SK-N-SH (cell line): ENCODE measurements around the gene MED26. TPM values are rescaled to one million over a fixed set of nuclear protein-coding genes. Genes with fewer than 3 reads are reported as not detected.

Experiments used
- CTCF ChIA-PET: fragments of 300-600, 350-600 bp; formaldehyde crosslinking; extraction: SDS; loops from one replicate; lab custom pipeline; 2021; lab: Yijun Ruan, JAX
- POLR2A ChIA-PET: fragments of 350-600 bp; sonication (Branson Sonifier 250); formaldehyde crosslinking; extraction: SDS; loops from one replicate; lab custom pipeline; 2020; ENCODE audit warnings: antibody characterized with exemption, inconsistent platforms; lab: Yijun Ruan, JAX
- DNase-seq: peaks from one replicate; pipeline ENCODE4 v3.0.0; 2012
- H2AFZ ChIP-seq: fragments of 200-600 bp; sonication (generic); 2 replicates; pipeline ENCODE4 v1.8.1; 2016; ENCODE audit warnings: antibody characterized with exemption, mild to moderate bottlenecking, low read depth
- H3F3A ChIP-seq: fragments of 200-600 bp; sonication (generic); replicated peaks from 2 replicates; pipeline ENCODE3; 2016; ENCODE audit warnings: antibody characterized with exemption, mild to moderate bottlenecking; ENCODE audit not compliant: insufficient read depth
- H3K27ac ChIP-seq, 2 experiments: fragments of 200-500 bp in 1 of 2; fragments of 200-600 bp in 1 of 2; sonication (Bioruptor generic) in 1 of 2; sonication (generic), shearing (Covaris generic) in 1 of 2; 2 replicates each; pipeline versions ENCODE4 v1.5.1 to v1.6.1; 2014 to 2016; ENCODE audit warnings: low read depth in 2 of 2, inconsistent platforms in 1 of 2, low read length in 1 of 2, mild to moderate bottlenecking in 1 of 2, mixed read lengths in 1 of 2
- H3K27me3 ChIP-seq: fragments of 200-600 bp; sonication (generic), shearing (Covaris generic); 2 replicates; pipeline ENCODE4 v1.6.1; 2016; ENCODE audit warnings: mixed run types; ENCODE audit not compliant: insufficient read depth
- H3K36me3 ChIP-seq, 2 experiments: fragments of 200-500 bp in 1 of 2; fragments of 200-600 bp in 1 of 2; sonication (Bioruptor generic) in 1 of 2; sonication (generic) in 1 of 2; replicated peaks in 1 of 2; 2 replicates each; pipeline versions ENCODE3 to v1.5.1; 2014 to 2016; ENCODE audit warnings: low read length in 1 of 2, mild to moderate bottlenecking in 1 of 2; ENCODE audit not compliant: insufficient read depth in 2 of 2, control insufficient read depth in 1 of 2
- H3K4me1 ChIP-seq, 2 experiments: fragments of 200-500 bp in 1 of 2; fragments of 200-600 bp in 1 of 2; sonication (Bioruptor generic) in 1 of 2; sonication (generic), shearing (Covaris generic) in 1 of 2; 2 replicates each; pipeline versions ENCODE4 v1.5.1 to v1.6.1; 2014 to 2016; ENCODE audit warnings: low read depth in 1 of 2, low read length in 1 of 2, mixed run types in 1 of 2; ENCODE audit not compliant: insufficient read depth in 2 of 2, control insufficient read depth in 1 of 2
- H3K4me2 ChIP-seq: fragments of 200-600 bp; sonication (generic), shearing (Covaris generic); 2 replicates; pipeline ENCODE4 v1.6.1; 2017; ENCODE audit warnings: mixed run types
- H3K4me3 ChIP-seq, 2 experiments: fragments of 200-500 bp in 1 of 2; fragments of 200-600 bp in 1 of 2; sonication (Bioruptor generic) in 1 of 2; sonication (generic), shearing (Covaris generic) in 1 of 2; 2 replicates each; pipeline versions ENCODE4 v1.5.1 to v1.8.1; 2014 to 2016; ENCODE audit warnings: low read depth in 2 of 2, inconsistent platforms in 1 of 2, low read length in 1 of 2, mild to moderate bottlenecking in 1 of 2, mixed read lengths in 1 of 2, moderate library complexity in 1 of 2
- H3K79me2 ChIP-seq: fragments of 200-600 bp; sonication (generic); 2 replicates; pipeline ENCODE4 v1.8.1; 2017; ENCODE audit warnings: mild to moderate bottlenecking; ENCODE audit not compliant: insufficient read depth
- H3K9ac ChIP-seq: fragments of 200-600 bp; sonication (generic); 2 replicates; pipeline ENCODE4 v1.6.1; 2017; ENCODE audit warnings: mixed run types
- H3K9me2 ChIP-seq: fragments of 200-600 bp; sonication (generic); 2 replicates; pipeline ENCODE4 v1.6.1; 2017; ENCODE audit warnings: mixed run types
- H3K9me3 ChIP-seq: fragments of 200-600 bp; sonication (generic); 2 replicates; pipeline ENCODE4 v1.6.1; 2017; ENCODE audit warnings: mixed run types, mild to moderate bottlenecking, moderate library complexity
- H4K20me1 ChIP-seq: fragments of 200-600 bp; sonication (generic); 2 replicates; pipeline ENCODE4 v1.6.1; 2017; ENCODE audit warnings: mild to moderate bottlenecking, mixed run types; ENCODE audit not compliant: insufficient read depth
- CHD2 ChIP-seq: fragments of 150-350 bp; IDR thresholded peaks from 2 replicates; pipeline ENCODE4 v1.6.1; 2018; ENCODE audit warnings: low read length; ENCODE audit not compliant: partially characterized antibody
- ELF1 ChIP-seq: IDR thresholded peaks from 2 replicates; pipeline ENCODE4 v1.4.0; 2012
- EP300 ChIP-seq, 2 experiments: IDR thresholded peaks; 2 replicates each; pipeline versions ENCODE4 v1.4.0 to v1.6.1; 2012; ENCODE audit warnings: borderline replicate concordance in 1 of 2, low read depth in 1 of 2, low read length in 1 of 2
- JUND ChIP-seq: IDR thresholded peaks from 2 replicates; pipeline ENCODE4 v1.4.0; 2012
- NRF1 ChIP-seq: IDR thresholded peaks from 2 replicates; pipeline ENCODE4 v1.6.1; 2012; ENCODE audit warnings: low read depth, mild to moderate bottlenecking, low read length
- RCOR1 ChIP-seq: fragments of 150-350 bp; IDR thresholded peaks from 2 replicates; pipeline ENCODE4 v1.6.1; 2017; ENCODE audit warnings: antibody characterized with exemption, low read length
- REST ChIP-seq: IDR thresholded peaks from 2 replicates; pipeline ENCODE4 v1.6.1; 2012; ENCODE audit warnings: mild to moderate bottlenecking, low read depth, low read length, moderate library complexity
- RFX5 ChIP-seq: IDR thresholded peaks from 2 replicates; pipeline ENCODE4 v1.6.1; 2012; ENCODE audit warnings: mild to moderate bottlenecking, improper control_type of control experiment, low read length
- TAF1 ChIP-seq: IDR thresholded peaks from 2 replicates; pipeline ENCODE4 v1.6.1; 2012; ENCODE audit warnings: low read depth, mild to moderate bottlenecking, low read length, moderate library complexity, borderline replicate concordance
- USF2 ChIP-seq: fragments of 150-350 bp; IDR thresholded peaks from 2 replicates; pipeline ENCODE4 v1.6.1; 2017; ENCODE audit warnings: antibody characterized with exemption, low read length, low read depth, borderline replicate concordance
- WGBS: methylation state at CpG from one replicate; pipeline ENCODE4 v1.1.6; 2017; ENCODE audit warnings: low lambda C conversion rate; 5-methylcytosine and 5-hydroxymethylcytosine counted together
- polyA plus RNA-seq, 3 experiments: library from polyadenylated mRNA; depleted of rRNA; stranded (reverse); fragments of >200 nt; gene quantifications; 2 replicates each; pipeline ENCODE4 v1.2.3, GENCODE V29; 2012

MED26 gene
- polyA plus RNA-seq, 1 of the 3 experiments (the other 2 are of a cell fraction) = 3.5 TPM

- peak; percentile 4; the same call in 1 of the 2 replicates for TF ChIP-seq REST
- TF ChIP-seq ELF1 = peak; percentile 89
- peak; percentile 98 for TF ChIP-seq CHD2
These were observed 85.7 kb downstream of the MED26 start, which contains the start of gene CHERP (continued) for GRCh38 chr19:16542045-16542909.

DNA sequence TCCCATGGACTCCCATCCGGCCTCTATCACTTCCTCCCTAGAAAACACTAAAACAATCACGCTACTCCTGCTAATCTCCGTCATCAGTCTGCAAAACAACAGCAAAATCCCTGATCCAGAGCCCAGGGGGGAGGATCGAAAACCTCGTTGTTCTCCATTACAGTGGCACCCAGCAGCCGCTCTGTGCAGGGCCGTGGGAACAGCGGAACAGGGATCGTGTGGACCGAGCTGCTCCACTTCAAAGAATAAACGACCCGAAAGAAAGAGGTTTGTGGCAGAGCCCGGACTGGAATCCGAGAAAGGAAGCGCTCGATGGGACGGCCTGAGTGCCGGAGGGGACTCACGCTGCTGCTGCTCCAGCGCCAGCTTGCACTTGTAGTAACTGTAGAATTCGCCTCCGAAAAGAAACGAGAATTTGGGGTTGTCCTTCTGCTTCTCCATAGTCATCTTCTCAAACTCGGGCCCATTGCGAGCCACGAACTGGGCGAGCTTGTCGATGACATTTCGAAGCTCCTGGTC lies 86.4 kb downstream of the MED26 start:
- H3K4me2 ChIP-seq = peak overlapping the region; percentile 98
- TF ChIP-seq NRF1 (no peak), USF2 (no peak), JUND (no peak)
- ChIA-PET POLR2A (interaction anchor here (0.6 kb wide), 1 partner anchor 285 kb away, joined by 3 read pairs; no protein-coding TSS in a partner anchor), CTCF (interaction anchor here (0.7 kb wide), 1 partner anchor 16 kb away, joined by 3 read pairs; no protein-coding TSS in a partner anchor)
- peak overlapping the region; percentile 95 for H3K9ac ChIP-seq
- peaks cover 86% of the 10 kb centered on the region for H3K79me2 ChIP-seq
- H2AFZ ChIP-seq = peak overlapping the region; percentile 68; the same call in 1 of the 2 replicates
- peaks cover 8% of the 10 kb centered on the region for H3F3A ChIP-seq
- H3K36me3 ChIP-seq = peaks cover 12 to 20% of the 10 kb centered on the region in 2 experiments
- H3K9me3 ChIP-seq = no peaks in the 10 kb centered on the region
- WGBS = 3% methylated on average over 22 of the region's 29 CpGs
- DNase-seq = peak; percentile 46
- H3K27me3 ChIP-seq = no peaks in the 10 kb centered on the region
- H3K4me3 ChIP-seq = peak overlapping the region; percentile 75 to 99
- no peaks in the 10 kb centered on the region for H3K9me2 ChIP-seq
- H4K20me1 ChIP-seq = peaks cover 50% of the 10 kb centered on the region
- peaks cover 14 to 15% of the 10 kb centered on the region in 2 experiments; a peak in 2 of 4 replicates for H3K4me1 ChIP-seq
- peak overlapping the region; percentile 72 to 88 for H3K27ac ChIP-seq

GRCh38 chr19:16540948-16541347 lies 87.1 kb downstream of the MED26 start:
- Histone ChIP-seq H3K79me2 (peaks cover 92% of the 10 kb centered on the region), H3K27ac (peak overlapping the region in 1 of 2 experiments; percentile 88; a peak in 1 of 4 replicates), H3K9me3 (no peaks in the 10 kb centered on the region), H3K9me2 (no peaks in the 10 kb centered on the region), H3K4me1 (peaks cover 14 to 15% of the 10 kb centered on the region in 2 experiments; a peak in 2 of 4 replicates), H3K9ac (peak overlapping the region; percentile 95), H3K4me2 (peak overlapping the region; percentile 98), H3K36me3 (peaks cover 17 to 20% of the 10 kb centered on the region in 2 experiments), H3F3A (peaks cover 8% of the 10 kb centered on the region), H4K20me1 (peaks cover 56% of the 10 kb centered on the region), H2AFZ (no peak overlapping the region), H3K27me3 (no peaks in the 10 kb centered on the region), H3K4me3 (peak overlapping the region; percentile 75 to 99)
- CTCF ChIA-PET = no interaction called here
- WGBS = 57% methylated on average over 12 of the region's 12 CpGs
- POLR2A ChIA-PET = no interaction called here
- TF ChIP-seq CHD2 (no peak), RFX5 (no peak), EP300 (IDR thresholded peaks at IDR 0.05; ENCODE audit: borderline replicate concordance in 1 of 2, low read depth in 1 of 2, low read length in 1 of 2) (no peak), RCOR1 (no peak), TAF1 (no peak)
- no peak for DNase-seq
